Neuronal stem cell (in vitro differentiated cells): ENCODE data around the gene SLC38A10.

Experiments used
- DNase-seq: peaks from one replicate; pipeline ENCODE4 v3.0.0-alpha.2; 2013; ENCODE audit warnings: low spot score
- H2AFZ ChIP-seq: one replicate; pipeline ENCODE4 v1.6.1; 2013; ENCODE audit warnings: mild to moderate bottlenecking, low read length, inconsistent platforms
- H2AK5ac ChIP-seq: 2 replicates; pipeline ENCODE4 v1.6.1; 2013; ENCODE audit warnings: low read depth, mild to moderate bottlenecking, inconsistent platforms, low read length, moderate library complexity, mixed read lengths
- H2BK120ac ChIP-seq: 2 replicates; pipeline ENCODE4 v1.6.1; 2013; ENCODE audit warnings: low read depth, mild to moderate bottlenecking, inconsistent platforms, low read length, moderate library complexity, mixed read lengths
- H2BK12ac ChIP-seq: one replicate; pipeline ENCODE4 v1.6.1; 2013; ENCODE audit warnings: low read length, inconsistent platforms
- H2BK15ac ChIP-seq: 2 replicates; pipeline ENCODE4 v1.6.1; 2013; ENCODE audit warnings: mild to moderate bottlenecking, low read length, inconsistent platforms, mixed read lengths
- H2BK5ac ChIP-seq: one replicate; pipeline ENCODE4 v1.6.1; 2013; ENCODE audit warnings: inconsistent platforms, mild to moderate bottlenecking, low read length, moderate library complexity
- H3K14ac ChIP-seq: one replicate; pipeline ENCODE4 v1.6.1; 2013; ENCODE audit warnings: low read length, inconsistent platforms
- H3K18ac ChIP-seq: 2 replicates; pipeline ENCODE4 v1.6.1; 2013; ENCODE audit warnings: low read length, inconsistent platforms
- H3K23ac ChIP-seq: 2 replicates; pipeline ENCODE4 v1.6.1; 2013; ENCODE audit warnings: low read depth, mild to moderate bottlenecking, mixed read lengths, low read length, inconsistent platforms; ENCODE audit not compliant: poor library complexity
- H3K27ac ChIP-seq: replicated peaks from 3 replicates; pipeline ENCODE4 v1.5.1; 2013; ENCODE audit warnings: low read length, inconsistent platforms
- H3K27me3 ChIP-seq, 3 experiments: 2 replicates each; pipeline ENCODE4 v1.6.1; 2013; ENCODE audit warnings: low read length in 3 of 3, mild to moderate bottlenecking in 2 of 3, inconsistent platforms in 1 of 3, low read depth in 1 of 3, mixed read lengths in 1 of 3, moderate library complexity in 1 of 3; ENCODE audit not compliant: control insufficient read depth in 3 of 3, insufficient read depth in 3 of 3
- H3K36me3 ChIP-seq, 2 donors: replicated peaks in 1 of 2; 2 replicates each; pipeline ENCODE4 v1.6.1; 2013; ENCODE audit warnings: low read length in 2 of 2; ENCODE audit not compliant: control insufficient read depth in 2 of 2, insufficient read depth in 2 of 2
- H3K4ac ChIP-seq: 2 replicates; pipeline ENCODE4 v1.6.1; 2013; ENCODE audit warnings: inconsistent platforms, mild to moderate bottlenecking, low read length, moderate library complexity
- H3K4me1 ChIP-seq, 2 donors: 1 replicate in 1 of 2; 2 replicates in 1 of 2; pipeline ENCODE4 v1.6.1; 2013; ENCODE audit warnings: low read length in 2 of 2, low read depth in 1 of 2; ENCODE audit not compliant: control insufficient read depth in 2 of 2, insufficient read depth in 1 of 2
- H3K4me2 ChIP-seq: one replicate; pipeline ENCODE4 v1.6.1; 2013; ENCODE audit warnings: mild to moderate bottlenecking, low read length, inconsistent platforms; ENCODE audit not compliant: insufficient read depth, poor library complexity, severe bottlenecking
- H3K4me3 ChIP-seq, 2 donors: 2 replicates each; pipeline ENCODE4 v1.5.1; 2013; ENCODE audit warnings: low read length in 2 of 2, mild to moderate bottlenecking in 2 of 2, inconsistent platforms in 1 of 2, moderate library complexity in 1 of 2
- H3K79me1 ChIP-seq: one replicate; pipeline ENCODE4 v1.6.1; 2013; ENCODE audit warnings: low read depth, mild to moderate bottlenecking, inconsistent platforms, low read length, moderate library complexity
- H3K9ac ChIP-seq: one replicate; pipeline ENCODE4 v1.6.1; 2013; ENCODE audit warnings: mild to moderate bottlenecking, low read depth, low read length, inconsistent platforms; ENCODE audit not compliant: poor library complexity
- H3K9me3 ChIP-seq, 2 donors: replicated peaks in 1 of 2; 2 replicates each; pipeline versions ENCODE3 to v1.6.1; 2013; ENCODE audit warnings: low read length in 2 of 2, mild to moderate bottlenecking in 2 of 2, inconsistent platforms in 1 of 2, low read depth in 1 of 2, mixed read lengths in 1 of 2, moderate library complexity in 1 of 2; ENCODE audit not compliant: control insufficient read depth in 2 of 2, insufficient read depth in 1 of 2
- H4K8ac ChIP-seq: one replicate; pipeline ENCODE4 v1.6.1; 2013; ENCODE audit warnings: low read depth, mild to moderate bottlenecking, inconsistent platforms, low read length, moderate library complexity
- H4K91ac ChIP-seq: one replicate; pipeline ENCODE4 v1.6.1; 2013; ENCODE audit warnings: low read length, low read depth, mild to moderate bottlenecking, inconsistent platforms; ENCODE audit not compliant: poor library complexity
- WGBS, 2 donors: extraction: QIAGEN DNeasy Blood & Tissue Kit; methylation state at CpG; one replicate each; pipeline ENCODE4 v1.1.7; 2013; ENCODE audit warnings: missing lambda C conversion rate in 2 of 2, mixed read lengths in 1 of 2; ENCODE audit not compliant: insufficient read length in 2 of 2, insufficient replicate concordance in 1 of 2; ENCODE audit errors: extremely low coverage in 2 of 2; 5-methylcytosine and 5-hydroxymethylcytosine counted together

SLC38A10 gene

DNA sequence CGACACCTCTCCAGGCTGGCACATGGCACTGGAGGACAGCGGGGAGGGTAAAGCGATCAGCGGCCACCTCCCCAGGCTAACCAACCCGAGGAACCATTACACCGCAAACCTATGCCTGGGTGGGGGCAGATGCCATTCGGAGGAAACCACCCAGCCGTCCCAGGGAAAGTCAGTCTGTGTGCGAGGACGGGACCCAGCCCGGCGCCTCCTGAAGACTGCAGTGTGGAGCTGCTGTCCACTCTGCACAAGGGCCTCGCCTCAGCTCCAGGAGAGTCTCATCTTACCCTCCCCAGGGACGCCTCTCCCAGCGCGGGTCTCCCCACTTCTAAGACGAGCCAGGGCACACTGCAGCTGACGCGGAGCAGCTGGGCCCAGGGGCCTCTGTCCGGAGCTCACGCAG lies 8.0 kb downstream of the SLC38A10 start:
- WGBS, 2 donors, result no CpG with 5 or more reads among the region's 21 CpGs

DNA sequence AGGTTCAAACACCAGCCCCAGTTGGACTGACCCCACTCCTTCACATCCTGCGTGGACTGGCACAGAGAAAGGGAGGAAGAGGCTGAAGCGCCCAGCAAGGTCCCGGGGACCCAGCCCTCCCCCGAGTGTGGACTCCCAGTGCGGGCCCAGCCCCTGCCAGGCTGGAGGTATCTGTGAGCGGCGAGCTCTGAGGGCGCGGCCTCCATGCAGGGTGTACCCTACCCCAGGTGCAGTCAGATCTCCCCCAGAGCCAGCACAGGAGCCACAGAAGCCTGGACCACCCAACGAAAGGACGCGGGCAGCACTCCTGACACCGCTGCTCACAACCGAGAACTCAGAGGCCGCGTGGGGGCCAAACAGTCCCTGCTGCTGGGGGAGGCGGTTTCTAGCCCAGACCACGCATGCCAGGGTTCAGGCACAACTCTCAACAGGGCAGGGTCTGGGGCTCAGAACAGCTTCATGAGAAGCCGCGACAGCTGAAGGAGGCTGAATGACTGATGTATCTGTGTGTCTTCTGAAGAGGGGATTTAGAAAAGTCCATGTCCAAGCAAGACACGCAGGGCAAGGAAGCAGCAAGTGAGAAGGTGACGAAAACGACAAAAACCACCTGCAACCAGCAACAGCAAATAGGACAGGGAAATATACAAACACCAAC lies 8.5 kb downstream of the SLC38A10 start:
- no peak overlapping the region for H3K27ac ChIP-seq
- H3K4me1 ChIP-seq, result peaks cover 6 to 9% of the 10 kb centered on the region in 2 donors
- no peaks in the 10 kb centered on the region for H3K27me3 ChIP-seq
- no peak overlapping the region for H3K4me2 ChIP-seq
- H3K36me3 ChIP-seq, result peaks cover 8 to 53% of the 10 kb centered on the region in 2 donors
- H2BK12ac ChIP-seq, result no peak overlapping the region
- H3K79me1 ChIP-seq, result peaks cover 14% of the 10 kb centered on the region
- H3K4ac ChIP-seq, result no peak overlapping the region
- no peak overlapping the region for H2AFZ ChIP-seq
- H3K4me3 ChIP-seq, result no peak overlapping the region
- no peak overlapping the region for H4K8ac ChIP-seq
- peak overlapping the region; percentile 16 for H3K9ac ChIP-seq
- no peak overlapping the region for H2AK5ac ChIP-seq
- H3K23ac ChIP-seq, result peak overlapping the region; percentile 49
- H3K9me3 ChIP-seq, result peaks cover 0 to 2% of the 10 kb centered on the region in 2 donors
- H2BK120ac ChIP-seq, result no peak overlapping the region
- H3K18ac ChIP-seq, result no peak overlapping the region
- no CpG with 5 or more reads among the region's 23 CpGs for WGBS, 2 donors
- H2BK15ac ChIP-seq, result no peak overlapping the region
- no peak overlapping the region for H2BK5ac ChIP-seq
- DNase-seq, result no peak
- H4K91ac ChIP-seq, result no peak overlapping the region
- H3K14ac ChIP-seq, result no peak overlapping the region

More for the DNA sequence above, 8.0 kb downstream of the SLC38A10 start:
- Histone ChIP-seq H4K91ac (no peak overlapping the region), H3K4me3 (no peak overlapping the region), H3K79me1 (peaks cover 9% of the 10 kb centered on the region), H2BK5ac (no peak overlapping the region), H3K36me3 (peaks cover 8 to 48% of the 10 kb centered on the region in 2 donors), H3K18ac (no peak overlapping the region), H2BK120ac (no peak overlapping the region), H3K4ac (no peak overlapping the region), H3K9me3 (peaks cover 0 to 2% of the 10 kb centered on the region in 2 donors), H2AK5ac (peak overlapping the region; percentile 18), H3K23ac (no peak overlapping the region), H2BK15ac (no peak overlapping the region), H4K8ac (no peak overlapping the region), H3K4me2 (no peak overlapping the region), H3K27me3 (no peaks in the 10 kb centered on the region), H2BK12ac (no peak overlapping the region), H3K9ac (no peak overlapping the region), H3K14ac (no peak overlapping the region), H3K27ac (no peak overlapping the region), H2AFZ (no peak overlapping the region), H3K4me1 (peaks cover 6 to 9% of the 10 kb centered on the region in 2 donors)
- DNase-seq, result no peak

- Histone ChIP-seq H3K23ac (no peak overlapping the region), H2BK12ac (no peak overlapping the region), H2BK5ac (no peak overlapping the region), H3K27ac (no peak overlapping the region), H2AK5ac (no peak overlapping the region), H3K4me1 (peaks cover 6 to 9% of the 10 kb centered on the region in 2 donors), H3K27me3 (no peaks in the 10 kb centered on the region), H4K91ac (no peak overlapping the region), H3K4ac (no peak overlapping the region), H3K18ac (no peak overlapping the region), H2AFZ (no peak overlapping the region), H3K4me3 (no peak overlapping the region), H3K9ac (no peak overlapping the region), H4K8ac (no peak overlapping the region), H2BK15ac (no peak overlapping the region), H3K14ac (no peak overlapping the region), H3K4me2 (no peak overlapping the region), H3K9me3 (peaks cover 0 to 2% of the 10 kb centered on the region in 2 donors), H3K79me1 (peaks cover 11% of the 10 kb centered on the region), H2BK120ac (no peak overlapping the region), H3K36me3 (peaks cover 10 to 53% of the 10 kb centered on the region in 2 donors)
- DNase-seq, result no peak
- no CpG with 5 or more reads among the region's 12 CpGs for WGBS, 2 donors
Measured at GRCh38 chr17:81285894-81286293, 9.2 kb downstream of the SLC38A10 start.

- peaks cover 6 to 11% of the 10 kb centered on the region in 2 donors for H3K4me1 ChIP-seq
- no peak overlapping the region for H2BK12ac ChIP-seq
- H3K27ac ChIP-seq, result no peak overlapping the region
- H2BK5ac ChIP-seq, result no peak overlapping the region
- no peak overlapping the region for H2BK120ac ChIP-seq
- H2AFZ ChIP-seq, result no peak overlapping the region
- no peaks in the 10 kb centered on the region for H3K27me3 ChIP-seq
- peaks cover 0 to 2% of the 10 kb centered on the region in 2 donors for H3K9me3 ChIP-seq
- no peak overlapping the region for H3K4ac ChIP-seq
- H3K4me3 ChIP-seq, result no peak overlapping the region
- no peak overlapping the region for H4K8ac ChIP-seq
- H3K14ac ChIP-seq, result peak overlapping the region; percentile 42
- H3K9ac ChIP-seq, result no peak overlapping the region
- H3K23ac ChIP-seq, result no peak overlapping the region
- no peak for DNase-seq
- no CpG with 5 or more reads among the region's 37 CpGs for WGBS, 2 donors
- no peak overlapping the region for H3K18ac ChIP-seq
- no peak overlapping the region for H2BK15ac ChIP-seq
- no peak overlapping the region for H4K91ac ChIP-seq
- no peak overlapping the region for H3K4me2 ChIP-seq
- peaks cover 12 to 52% of the 10 kb centered on the region in 2 donors for H3K36me3 ChIP-seq
- H2AK5ac ChIP-seq, result no peak overlapping the region
- peaks cover 13% of the 10 kb centered on the region for H3K79me1 ChIP-seq
Measured at GRCh38 chr17:81285179-81285878, 9.8 kb downstream of the SLC38A10 start.
